ENCODE measurements around the gene PRKCA.

DNA sequence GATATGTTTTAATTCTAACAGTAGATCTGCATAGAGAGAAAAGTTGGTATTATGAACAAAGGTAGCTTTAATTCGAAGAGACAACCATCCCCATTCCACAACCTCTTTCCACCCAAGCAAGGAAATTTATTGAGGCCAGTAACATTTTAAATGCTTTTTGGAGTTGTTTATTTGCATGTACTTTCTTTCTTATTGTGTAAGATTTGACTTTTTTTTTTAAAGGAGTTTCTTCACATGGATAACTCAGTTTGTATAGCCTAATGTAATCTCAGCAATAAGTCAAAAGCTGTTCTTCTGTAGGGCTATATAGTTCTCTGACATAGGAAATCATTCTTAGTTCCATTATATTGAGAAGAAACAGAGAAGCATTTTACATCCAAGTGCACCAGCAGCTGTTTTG is 163.3 kb downstream of the PRKCA start:
- TF ChIP-seq, protein P1, sequence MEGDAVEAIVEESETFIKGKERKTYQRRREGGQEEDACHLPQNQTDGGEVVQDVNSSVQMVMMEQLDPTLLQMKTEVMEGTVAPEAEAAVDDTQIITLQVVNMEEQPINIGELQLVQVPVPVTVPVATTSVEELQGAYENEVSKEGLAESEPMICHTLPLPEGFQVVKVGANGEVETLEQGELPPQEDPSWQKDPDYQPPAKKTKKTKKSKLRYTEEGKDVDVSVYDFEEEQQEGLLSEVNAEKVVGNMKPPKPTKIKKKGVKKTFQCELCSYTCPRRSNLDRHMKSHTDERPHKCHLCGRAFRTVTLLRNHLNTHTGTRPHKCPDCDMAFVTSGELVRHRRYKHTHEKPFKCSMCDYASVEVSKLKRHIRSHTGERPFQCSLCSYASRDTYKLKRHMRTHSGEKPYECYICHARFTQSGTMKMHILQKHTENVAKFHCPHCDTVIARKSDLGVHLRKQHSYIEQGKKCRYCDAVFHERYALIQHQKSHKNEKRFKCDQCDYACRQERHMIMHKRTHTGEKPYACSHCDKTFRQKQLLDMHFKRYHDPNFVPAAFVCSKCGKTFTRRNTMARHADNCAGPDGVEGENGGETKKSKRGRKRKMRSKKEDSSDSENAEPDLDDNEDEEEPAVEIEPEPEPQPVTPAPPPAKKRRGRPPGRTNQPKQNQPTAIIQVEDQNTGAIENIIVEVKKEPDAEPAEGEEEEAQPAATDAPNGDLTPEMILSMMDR (IDR thresholded peaks at IDR 0.05; ENCODE audit: low read depth, low read length): no peak
- TF ChIP-seq POLR2A (IDR thresholded peaks at IDR 0.05; ENCODE audit: extremely low read depth, insufficient read length): no peak

Data from NB4 (cell line).